Osteoblast (primary cell): ENCODE data around the gene SHLD1. TPM values are rescaled to one million over a fixed set of nuclear protein-coding genes. Genes with fewer than 3 reads are reported as not detected.

Experiments
- DNase-seq: peaks from one replicate; pipeline ENCODE4 v3.0.0; 2011; ENCODE audit warnings: low spot score, mixed read lengths; ENCODE audit not compliant: insufficient read length; ENCODE audit errors: missing footprints
- H2AFZ ChIP-seq: 2 replicates; pipeline ENCODE4 v1.6.0; 2011; ENCODE audit warnings: mild to moderate bottlenecking, low read length
- H3K27ac ChIP-seq: 2 replicates; pipeline ENCODE4 v1.5.1; 2011; ENCODE audit warnings: mild to moderate bottlenecking, low read depth, low read length, moderate library complexity
- H3K27me3 ChIP-seq: 2 replicates; pipeline ENCODE4 v1.6.0; 2012; ENCODE audit warnings: mild to moderate bottlenecking, control low read depth, inconsistent platforms, low read length, moderate library complexity; ENCODE audit not compliant: insufficient read depth
- H3K36me3 ChIP-seq: 2 replicates; pipeline ENCODE4 v1.5.1; 2011; ENCODE audit warnings: mild to moderate bottlenecking, low read length, control low read depth, moderate library complexity; ENCODE audit not compliant: insufficient read depth
- H3K4me1 ChIP-seq: 2 replicates; pipeline ENCODE4 v1.5.1; 2011; ENCODE audit warnings: mild to moderate bottlenecking, low read length, control low read depth, moderate library complexity; ENCODE audit not compliant: insufficient read depth
- H3K4me2 ChIP-seq: 2 replicates; pipeline ENCODE4 v1.6.0; 2011; ENCODE audit warnings: mild to moderate bottlenecking, low read length; ENCODE audit not compliant: insufficient read depth
- H3K4me3 ChIP-seq: fragments of 200-600 bp; sonication (generic); 3 replicates; pipeline ENCODE4 v1.5.1; 2012; ENCODE audit warnings: mild to moderate bottlenecking, low read length, inconsistent platforms; ENCODE audit not compliant: insufficient read depth
- H3K79me2 ChIP-seq: 2 replicates; pipeline ENCODE4 v1.6.0; 2012; ENCODE audit warnings: mild to moderate bottlenecking, low read length, control low read depth, inconsistent platforms; ENCODE audit not compliant: insufficient read depth
- H3K9me3 ChIP-seq: 2 replicates; pipeline ENCODE4 v1.5.1; 2011; ENCODE audit warnings: low read depth, low read length, control low read depth
- H4K20me1 ChIP-seq: 2 replicates; pipeline ENCODE4 v1.6.0; 2012; ENCODE audit warnings: mild to moderate bottlenecking, low read length, control low read depth; ENCODE audit not compliant: insufficient read depth
- CTCF ChIP-seq: IDR thresholded peaks from 2 replicates; pipeline ENCODE4 v1.5.1; 2011; ENCODE audit warnings: mild to moderate bottlenecking, low read depth, low read length, moderate library complexity; ENCODE audit errors: extremely low read depth
- total RNA-seq: library from RNA; depleted of rRNA; stranded (reverse); fragments of >200 nt; gene quantifications from 2 replicates; pipeline ENCODE4 v1.2.3, GENCODE V29; 2012

Gene SHLD1
- total RNA-seq, 1 donor = 1.4 TPM

- Histone ChIP-seq H3K4me1 (no peaks in the 10 kb centered on the region), H3K36me3 (no peaks in the 10 kb centered on the region), H3K4me2 (no peak overlapping the region), H4K20me1 (no peaks in the 10 kb centered on the region), H3K4me3 (no peak overlapping the region), H3K27me3 (no peaks in the 10 kb centered on the region), H2AFZ (no peak overlapping the region), H3K79me2 (no peaks in the 10 kb centered on the region), H3K9me3 (no peaks in the 10 kb centered on the region), H3K27ac (no peak overlapping the region)
- DNase-seq = no peak
- TF ChIP-seq CTCF = no peak
Measured at GRCh38 chr20:5810800-5811422, 60.7 kb downstream of the SHLD1 start.

- no peak overlapping the region for H3K27ac ChIP-seq
- no peaks in the 10 kb centered on the region for H3K79me2 ChIP-seq
- no peak overlapping the region for H2AFZ ChIP-seq
- DNase-seq = no peak
- no peaks in the 10 kb centered on the region for H3K27me3 ChIP-seq
- H3K4me2 ChIP-seq = no peak overlapping the region
- no peaks in the 10 kb centered on the region for H4K20me1 ChIP-seq
- H3K36me3 ChIP-seq = no peaks in the 10 kb centered on the region
- H3K9me3 ChIP-seq = no peaks in the 10 kb centered on the region
- H3K4me1 ChIP-seq = no peaks in the 10 kb centered on the region
- no peak overlapping the region for H3K4me3 ChIP-seq
- no peak for TF ChIP-seq CTCF
Measured at GRCh38 chr20:5811746-5812145, 61.5 kb downstream of the SHLD1 start.

GRCh38 chr20:5818346-5818681 lies 68.1 kb downstream of the SHLD1 start:
- Histone ChIP-seq H3K27me3 (no peaks in the 10 kb centered on the region), H3K79me2 (no peaks in the 10 kb centered on the region), H3K9me3 (no peaks in the 10 kb centered on the region), H3K36me3 (no peaks in the 10 kb centered on the region), H3K4me2 (no peak overlapping the region), H3K27ac (no peak overlapping the region), H3K4me1 (no peaks in the 10 kb centered on the region), H3K4me3 (no peak overlapping the region), H2AFZ (no peak overlapping the region), H4K20me1 (no peaks in the 10 kb centered on the region)
- DNase-seq = no peak
- TF ChIP-seq CTCF = no peak

- no peaks in the 10 kb centered on the region for H3K79me2 ChIP-seq
- H3K4me3 ChIP-seq = no peak overlapping the region
- no peak overlapping the region for H2AFZ ChIP-seq
Measured at GRCh38 chr20:5820738-5821137, 70.5 kb downstream of the SHLD1 start.

More at GRCh38 chr20:5820738-5821137, 70.5 kb downstream of the SHLD1 start:
- no peaks in the 10 kb centered on the region for H3K27me3 ChIP-seq
- H3K36me3 ChIP-seq = no peaks in the 10 kb centered on the region
- no peak for DNase-seq
- no peaks in the 10 kb centered on the region for H4K20me1 ChIP-seq
- no peaks in the 10 kb centered on the region for H3K9me3 ChIP-seq
- H3K27ac ChIP-seq = no peak overlapping the region
- no peak for TF ChIP-seq CTCF
- no peak overlapping the region for H3K4me2 ChIP-seq
- no peaks in the 10 kb centered on the region for H3K4me1 ChIP-seq
